Stimulated activated CD4-positive, alpha-beta T cell treated with anti-CD3 and anti-CD28 coated beads, Interleukin-1b, Interleukin-23, amount 100 ng/mL, for 48 hours (primary cell): Measurements from ENCODE around the gene DENND1B.

Source experiments
- DNase-seq: peaks from one replicate; pipeline ENCODE4 v3.0.0-alpha.2; 2020

Gene DENND1B

GRCh38 chr1:197680311-197680710 lies 95.0 kb downstream of the DENND1B start:
- DNase-seq, result no peak

GRCh38 chr1:197677752-197678295 lies 97.5 kb downstream of the DENND1B start:
- no peak for DNase-seq

GRCh38 chr1:197677313-197677712 lies 98.0 kb downstream of the DENND1B start:
- no peak for DNase-seq

- no peak for DNase-seq
Measured at GRCh38 chr1:197675583-197676208, 99.6 kb downstream of the DENND1B start.

- no peak for DNase-seq
Measured at GRCh38 chr1:197674286-197674685, 101.0 kb downstream of the DENND1B start.

- DNase-seq, result no peak
Measured at GRCh38 chr1:197673292-197673691, 102.0 kb downstream of the DENND1B start.

- no peak for DNase-seq
Measured at GRCh38 chr1:197672347-197672746, 102.9 kb downstream of the DENND1B start.

- DNase-seq, result no peak
Measured at GRCh38 chr1:197671920-197672319, 103.4 kb downstream of the DENND1B start.

- no peak for DNase-seq
Measured at GRCh38 chr1:197671140-197671539, 104.1 kb downstream of the DENND1B start.

GRCh38 chr1:197666769-197667285 lies 108.5 kb downstream of the DENND1B start:
- no peak for DNase-seq

GRCh38 chr1:197664391-197664790 lies 110.9 kb downstream of the DENND1B start:
- no peak for DNase-seq

GRCh38 chr1:197663162-197663953 lies 111.9 kb downstream of the DENND1B start:
- DNase-seq, result no peak

- no peak for DNase-seq
Measured at GRCh38 chr1:197660389-197660788, 114.9 kb downstream of the DENND1B start.

- DNase-seq, result no peak
Measured at GRCh38 chr1:197659171-197659570, 116.1 kb downstream of the DENND1B start.

- DNase-seq, result no peak
Measured at GRCh38 chr1:197649188-197649587, 126.1 kb downstream of the DENND1B start.

- DNase-seq, result no peak
Measured at GRCh38 chr1:197638316-197638715, 137.0 kb downstream of the DENND1B start.

- DNase-seq, result no peak
Measured at GRCh38 chr1:197637406-197637805, 137.9 kb downstream of the DENND1B start.

- DNase-seq, result no peak
Measured at GRCh38 chr1:197633447-197634078, 141.7 kb downstream of the DENND1B start.

GRCh38 chr1:197632651-197633050 lies 142.6 kb downstream of the DENND1B start:
- DNase-seq, result no peak

- no peak for DNase-seq
Measured at GRCh38 chr1:197632005-197632404, 143.3 kb downstream of the DENND1B start.

GRCh38 chr1:197622371-197622770 lies 152.9 kb downstream of the DENND1B start:
- DNase-seq, result no peak

- no peak for DNase-seq
Measured at GRCh38 chr1:197621761-197622160, 153.5 kb downstream of the DENND1B start.

- DNase-seq, result no peak
Measured at GRCh38 chr1:197620714-197621163, 154.5 kb downstream of the DENND1B start.
